ENCODE measurements around the gene PDLIM4.
A peak's percentile ranks its signal among the peaks of the same experiment; 100 is the strongest.

Gene PDLIM4

GRCh38 chr5:132267166-132267739 lies 9.8 kb downstream of the PDLIM4 start:
- no peak for DNase-seq

DNA sequence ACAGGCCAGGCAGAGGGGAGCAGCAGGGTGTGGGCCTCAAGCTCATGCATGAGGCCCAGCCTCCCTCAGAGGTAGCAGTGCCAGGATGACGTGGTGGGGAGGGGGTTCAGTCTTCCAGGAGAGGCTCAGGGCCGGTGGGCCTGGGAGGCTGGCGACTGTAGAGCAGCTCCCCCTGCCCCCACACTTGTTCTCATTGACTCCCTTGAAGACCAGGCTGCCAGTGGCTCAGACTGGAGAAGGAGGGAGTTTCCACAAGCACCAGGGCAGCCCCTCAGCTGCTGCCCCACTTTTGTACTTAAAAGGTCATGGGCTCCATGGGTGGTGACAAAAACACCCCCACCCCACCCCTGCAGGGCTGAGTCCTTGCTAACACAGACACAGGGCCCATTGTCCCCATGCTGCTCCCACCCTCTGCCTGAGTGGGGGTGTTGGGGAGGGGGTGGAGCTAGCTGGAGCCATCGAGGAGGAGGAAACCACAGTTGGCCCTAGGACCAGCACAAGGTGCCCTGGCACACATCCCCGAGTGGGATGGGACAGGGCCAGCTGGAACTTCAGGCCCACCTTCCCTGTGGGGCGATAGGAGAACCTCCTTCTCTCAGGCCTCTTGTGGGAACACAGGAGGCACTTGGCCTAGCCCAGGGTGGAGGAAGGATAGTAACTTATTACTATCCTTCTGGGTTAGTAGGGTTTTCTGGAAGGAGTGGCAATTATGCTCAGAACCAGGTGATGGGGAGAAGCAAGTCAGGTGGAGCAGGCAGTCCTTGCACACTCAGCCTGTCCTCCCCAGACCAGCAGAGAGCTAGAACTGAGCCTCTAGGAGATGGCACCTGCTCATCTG lies 10.7 kb downstream of the PDLIM4 start:
- DNase-seq: no peak

DNA sequence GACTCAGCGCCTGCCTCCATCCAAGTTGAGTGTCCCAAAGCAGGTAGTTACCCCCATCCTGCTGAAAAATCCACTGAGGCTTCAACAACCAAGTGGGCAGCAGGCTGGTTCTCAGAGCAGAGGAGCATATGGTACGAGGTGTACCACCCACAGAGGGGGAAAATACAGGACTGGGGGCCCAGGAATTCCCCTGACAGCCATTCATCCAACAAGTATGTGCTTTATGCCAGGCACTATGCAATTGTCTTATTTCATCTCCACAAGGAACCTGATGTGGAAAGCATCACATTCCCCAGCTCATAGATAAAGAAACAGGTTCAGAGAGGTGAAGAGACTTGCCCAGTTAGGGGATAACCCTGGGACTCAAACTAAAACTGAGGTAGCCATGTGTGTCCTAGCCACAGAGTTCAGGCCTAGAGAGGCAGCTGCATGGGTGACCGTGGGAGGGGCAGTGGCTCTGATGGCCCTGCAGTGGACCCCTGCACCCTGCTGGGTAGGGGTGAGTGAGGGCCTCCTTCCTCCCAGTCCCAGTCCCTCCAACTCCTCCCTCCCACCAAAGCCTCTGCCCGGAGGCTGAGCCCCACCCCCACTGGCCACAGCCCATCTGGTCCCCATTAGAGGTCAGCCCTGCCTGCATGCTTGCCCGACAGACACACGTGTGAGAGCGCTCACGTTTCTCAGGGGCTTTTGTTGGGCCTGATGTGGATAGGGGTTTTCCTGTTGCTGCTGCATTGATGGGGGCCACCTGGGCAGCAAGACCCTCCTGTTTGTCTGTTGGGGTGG lies 11.5 kb downstream of the PDLIM4 start:
- DNase-seq: peak; percentile 84

GRCh38 chr5:132269635-132270334 lies 12.3 kb downstream of the PDLIM4 start:
- DNase-seq: no peak

DNA sequence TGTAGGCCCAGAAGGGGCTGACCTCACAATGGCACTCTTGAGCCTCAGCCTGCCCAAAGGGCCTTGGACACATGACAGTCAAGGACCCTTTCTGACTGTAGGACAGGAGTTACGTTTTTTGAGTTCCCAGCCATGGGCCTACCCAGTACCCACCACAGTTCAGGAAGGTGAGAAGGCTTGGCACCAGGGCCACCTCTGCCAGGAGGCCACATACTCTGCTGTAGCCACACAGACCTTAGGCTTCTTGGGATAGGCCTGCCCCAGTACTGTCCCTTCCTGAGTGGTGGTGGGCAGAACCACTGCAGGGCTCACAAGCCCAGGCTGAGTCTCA lies 12.8 kb downstream of the PDLIM4 start:
- no peak for DNase-seq

- DNase-seq: no peak
Observed at GRCh38 chr5:132270706-132271105, 13.2 kb downstream of the PDLIM4 start.

DNA sequence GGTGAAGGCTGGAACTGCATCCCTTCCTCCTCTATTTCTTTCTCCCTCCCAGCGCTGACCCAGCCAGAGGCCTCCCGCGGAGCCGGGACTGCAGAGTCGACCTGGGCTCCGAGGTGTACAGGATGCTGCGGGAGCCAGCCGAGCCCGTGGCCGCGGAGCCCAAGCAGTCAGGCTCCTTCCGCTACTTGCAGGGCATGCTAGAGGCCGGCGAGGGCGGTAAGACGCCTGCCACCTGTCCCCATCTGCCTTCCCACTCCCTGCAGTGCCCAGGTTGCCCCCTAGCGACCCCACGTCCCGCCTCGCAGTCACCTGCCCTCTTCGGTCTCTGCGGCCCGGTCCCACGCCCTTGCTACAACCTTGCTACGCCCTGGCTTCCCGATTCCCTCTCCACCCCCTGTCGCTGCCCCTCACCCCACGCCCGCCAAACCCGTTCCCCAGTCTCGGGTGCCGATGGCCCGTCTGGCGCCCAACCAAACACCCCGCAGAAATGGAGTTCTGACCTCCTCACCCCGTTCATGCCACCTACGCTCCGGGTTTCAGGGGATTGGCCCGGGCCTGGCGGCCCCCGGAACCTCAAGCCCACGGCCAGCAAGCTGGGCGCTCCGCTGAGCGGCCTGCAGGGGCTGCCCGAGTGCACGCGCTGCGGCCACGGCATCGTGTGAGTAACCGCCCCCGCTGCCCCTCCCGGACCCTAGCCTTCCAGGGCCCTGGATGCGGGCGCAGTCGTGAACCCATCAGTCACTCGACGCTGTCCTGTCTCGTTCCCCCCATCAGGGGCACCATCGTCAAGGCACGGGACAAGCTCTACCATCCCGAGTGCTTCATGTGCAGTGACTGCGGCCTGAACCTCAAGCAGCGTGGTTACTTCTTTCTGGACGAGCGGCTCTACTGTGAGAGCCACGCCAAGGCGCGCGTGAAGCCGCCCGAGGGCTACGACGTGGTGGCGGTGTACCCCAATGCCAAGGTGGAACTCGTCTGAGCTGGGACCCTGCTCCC lies 14.1 kb downstream of the PDLIM4 start:
- no peak for DNase-seq

- peak; percentile 62 for DNase-seq
Observed at GRCh38 chr5:132272311-132273210, 15.1 kb downstream of the PDLIM4 start.

GRCh38 chr5:132273631-132274030 lies 16.1 kb downstream of the PDLIM4 start:
- DNase-seq: no peak

DNA sequence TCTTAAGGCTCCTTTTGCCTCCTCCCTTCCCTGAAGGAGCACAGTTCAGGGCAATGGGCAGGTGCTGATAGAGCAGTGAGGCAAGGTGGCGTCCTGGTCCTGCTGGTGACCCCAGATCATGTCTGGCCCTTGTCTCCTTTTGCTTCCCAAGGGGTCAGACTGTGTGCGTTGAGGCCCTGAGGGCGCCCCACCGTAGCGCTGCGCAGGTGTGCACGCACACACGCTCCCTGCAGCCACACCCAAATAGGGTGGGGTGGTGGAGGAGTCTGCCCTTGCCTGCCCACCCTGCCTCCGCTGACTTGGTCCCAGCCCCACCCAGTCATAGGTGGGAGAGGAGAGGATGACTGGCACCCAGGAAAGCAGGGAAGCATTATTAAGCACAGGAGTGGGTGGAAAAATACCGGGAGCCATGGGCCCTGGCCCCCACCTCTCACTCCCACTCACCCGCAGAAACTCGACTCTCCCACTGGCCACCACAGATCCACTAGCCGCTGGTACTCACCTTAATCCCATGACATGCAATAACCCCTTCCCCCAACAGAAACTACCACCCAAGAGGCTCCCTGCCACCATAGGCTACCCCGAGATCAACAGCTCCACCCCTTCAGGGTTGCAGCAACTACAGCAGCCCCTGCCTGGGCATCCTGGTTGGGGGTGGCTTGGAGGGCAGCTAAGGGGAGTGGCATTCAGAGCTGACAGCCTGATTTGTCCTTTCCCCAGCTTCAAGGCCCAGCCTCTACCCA lies 16.7 kb downstream of the PDLIM4 start:
- DNase-seq: no peak

DNA sequence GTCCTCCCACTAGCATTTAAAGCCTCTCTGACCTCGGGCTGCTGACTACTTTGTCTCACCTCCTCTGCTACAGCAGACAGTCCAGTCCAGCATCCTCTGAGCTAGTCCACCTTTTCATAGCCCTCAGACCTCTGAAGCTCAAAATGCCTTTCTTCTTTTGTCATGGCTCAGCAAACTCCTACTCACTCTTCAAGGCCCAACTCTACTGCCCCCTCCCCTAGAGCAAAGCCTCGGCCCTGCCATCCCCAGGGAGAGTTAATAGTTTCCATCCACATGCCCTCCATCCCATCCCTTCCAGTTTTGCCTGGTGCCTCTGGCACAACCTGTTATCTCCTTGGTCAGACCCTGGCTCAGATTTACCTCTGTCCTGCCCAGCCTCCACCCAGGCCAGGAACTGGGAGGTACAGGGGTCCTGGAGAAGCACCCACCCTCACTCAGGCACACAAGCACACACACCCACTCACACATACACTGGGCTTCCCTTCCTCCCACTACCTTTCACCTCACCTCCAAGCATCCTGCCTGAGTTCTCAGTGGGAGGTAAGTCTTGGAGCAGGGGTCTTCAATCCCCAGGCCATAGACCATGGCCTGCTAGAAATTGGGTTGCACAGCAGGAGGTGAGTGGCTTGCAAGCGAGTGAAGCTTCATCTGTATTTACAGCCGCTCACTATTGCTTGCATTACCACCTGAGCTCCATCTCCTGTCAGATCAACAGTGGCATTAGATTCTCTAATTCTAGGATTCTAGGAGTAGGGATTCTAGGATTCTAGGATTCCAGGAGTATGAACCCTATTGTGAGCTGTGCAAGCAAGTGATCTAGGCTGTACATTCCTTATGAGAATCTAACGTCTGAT lies 18.1 kb downstream of the PDLIM4 start:
- DNase-seq: no peak

DNA sequence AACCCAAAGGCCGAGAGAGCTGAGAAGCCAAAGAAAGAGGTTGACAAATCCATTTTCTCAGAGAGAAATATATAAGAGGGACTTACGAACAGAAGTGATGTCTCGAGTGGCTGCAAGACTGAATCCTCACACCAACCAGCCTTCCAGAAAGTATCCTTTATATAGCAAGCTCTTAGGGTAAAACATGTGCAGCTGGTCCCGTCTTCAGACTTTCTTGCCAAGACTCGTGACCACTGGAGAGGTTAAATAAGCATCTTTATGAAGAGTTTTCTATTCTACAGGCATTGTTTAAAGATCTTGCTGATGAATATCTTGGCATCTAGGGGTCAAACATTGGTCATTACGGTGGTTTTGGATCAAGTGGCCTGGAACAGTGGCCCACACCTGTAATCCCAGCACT lies 19.8 kb downstream of the PDLIM4 start:
- no peak for DNase-seq

DNA sequence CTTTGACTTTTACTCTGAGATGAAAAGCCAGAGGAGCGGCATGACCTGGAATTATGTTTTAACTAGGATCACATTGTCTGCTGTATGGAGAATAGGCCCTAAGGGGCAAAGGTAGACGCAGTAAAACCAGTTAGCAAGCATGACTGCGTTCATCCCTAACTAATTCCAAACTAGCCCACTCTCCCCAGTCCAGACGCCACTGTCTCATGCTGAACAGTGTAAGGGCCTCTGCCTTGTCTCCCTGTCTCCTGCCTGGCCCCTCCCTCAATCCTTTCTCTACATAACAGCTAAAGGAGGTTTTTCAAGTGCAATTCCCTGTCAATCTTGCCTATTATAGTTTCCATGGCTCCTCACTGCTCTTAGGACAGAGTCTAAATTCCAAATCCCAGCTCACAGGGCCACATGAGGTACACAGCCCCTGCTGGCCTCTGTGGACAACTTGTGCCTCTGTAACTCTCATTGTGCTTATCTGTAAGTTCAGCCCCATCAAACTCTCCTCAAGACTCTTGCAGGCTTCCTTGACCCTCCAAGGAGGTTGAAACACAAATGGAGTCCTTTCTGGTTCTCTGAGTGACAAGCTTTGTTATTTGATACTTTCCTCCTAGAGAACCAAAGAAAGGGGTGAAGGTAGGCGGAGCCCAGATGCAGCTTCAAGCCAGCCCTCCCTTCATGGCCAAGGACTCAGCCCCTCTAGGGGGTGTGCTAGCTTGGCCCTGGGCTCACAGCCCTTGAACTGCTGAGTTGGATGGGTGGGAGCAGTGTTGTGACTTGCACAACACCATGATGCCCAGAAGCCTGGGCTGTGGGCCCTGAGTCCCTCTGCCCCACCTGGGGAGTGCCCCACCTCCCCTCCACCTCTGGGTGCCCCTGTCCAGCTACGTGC lies 20.7 kb downstream of the PDLIM4 start:
- DNase-seq: no peak

GRCh38 chr5:132279801-132280200 lies 22.3 kb downstream of the PDLIM4 start:
- DNase-seq: no peak

DNA sequence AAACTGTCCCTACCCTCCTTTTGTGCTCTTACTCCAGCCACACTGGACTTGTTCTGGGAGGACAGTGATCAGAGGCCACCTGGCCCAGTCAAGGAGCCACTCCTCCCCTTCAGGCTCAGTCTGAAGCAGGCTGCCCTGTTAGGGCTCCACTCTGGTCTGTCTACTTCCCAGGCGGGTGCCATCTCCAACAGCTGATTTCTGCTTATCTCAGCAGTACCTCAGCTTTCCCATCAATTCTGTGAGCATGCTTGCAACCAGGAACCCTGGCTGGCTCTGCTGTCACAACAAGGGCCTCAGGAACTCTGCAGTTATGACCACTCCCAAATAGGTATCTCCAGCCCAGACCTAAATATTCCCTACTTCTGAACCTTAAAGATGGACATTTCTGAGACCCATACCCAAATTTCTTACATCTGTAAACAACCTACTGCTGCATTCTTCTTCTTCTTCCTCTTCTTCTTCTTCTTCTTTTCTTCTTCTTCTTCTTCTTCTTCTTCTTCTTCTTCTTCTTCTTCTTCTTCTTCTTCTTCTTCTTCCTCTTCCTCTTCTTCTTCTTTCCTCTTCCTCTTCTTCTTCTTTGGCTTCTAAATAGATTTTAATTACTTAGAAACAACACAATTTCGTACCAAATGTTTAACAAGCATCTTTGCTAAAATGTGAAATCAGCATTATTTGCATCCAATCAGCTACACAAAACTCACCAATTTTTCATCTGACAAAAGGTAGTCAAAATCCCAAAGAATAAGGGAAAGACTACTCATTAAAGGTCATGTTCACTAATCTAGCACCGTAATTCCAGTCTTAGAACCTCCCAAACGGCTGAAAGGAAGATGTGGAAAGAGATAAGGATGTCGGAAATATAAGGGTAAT lies 23.1 kb downstream of the PDLIM4 start:
- DNase-seq: no peak

DNA sequence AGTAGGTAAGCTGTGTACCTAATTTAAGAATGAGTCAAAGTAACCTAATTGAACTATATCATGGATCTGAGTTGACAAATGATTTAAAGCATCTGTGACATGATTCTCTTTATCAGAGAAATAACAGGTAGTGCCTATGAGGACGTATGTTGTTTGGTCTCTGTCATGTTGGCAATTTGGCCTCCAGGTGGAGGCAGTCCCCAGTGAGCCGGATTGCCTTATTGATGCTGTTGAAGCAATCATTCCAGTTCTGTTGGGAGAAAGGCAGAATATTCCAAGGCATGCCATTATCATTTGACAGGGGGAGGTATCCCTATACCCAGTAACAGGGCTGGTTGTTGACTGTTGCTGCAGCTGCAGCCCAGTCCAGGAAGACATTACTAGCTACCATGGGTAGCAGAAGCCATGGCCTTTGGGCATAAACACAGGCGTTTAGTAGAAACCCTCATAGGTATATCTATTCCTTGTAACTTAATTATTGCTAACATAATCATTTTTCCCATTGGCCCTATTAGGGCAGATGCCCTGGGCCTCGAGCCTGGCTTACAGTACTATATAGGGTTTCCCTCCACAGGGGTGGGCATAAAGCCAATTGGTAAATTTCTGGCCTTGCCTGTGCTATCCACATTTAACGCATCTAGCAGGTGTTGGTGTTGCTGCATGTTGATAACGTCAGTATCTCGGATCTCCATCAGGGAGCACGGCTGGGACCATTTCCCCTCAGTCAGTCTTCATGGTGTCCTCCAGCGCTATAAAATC lies 24.5 kb downstream of the PDLIM4 start:
- no peak for DNase-seq
